Stimulated activated CD4-positive, alpha-beta T cell treated with anti-CD3 and anti-CD28 coated beads, Interleukin-2, amount 100 ng/mL, for 48 hours (primary cell): ENCODE measurements around the gene FBXO5.

ENCODE experiments used
- DNase-seq, 2 donors: peaks; one replicate each; pipeline ENCODE4 v3.0.0-alpha.2; 2020

The FBXO5 gene

DNA sequence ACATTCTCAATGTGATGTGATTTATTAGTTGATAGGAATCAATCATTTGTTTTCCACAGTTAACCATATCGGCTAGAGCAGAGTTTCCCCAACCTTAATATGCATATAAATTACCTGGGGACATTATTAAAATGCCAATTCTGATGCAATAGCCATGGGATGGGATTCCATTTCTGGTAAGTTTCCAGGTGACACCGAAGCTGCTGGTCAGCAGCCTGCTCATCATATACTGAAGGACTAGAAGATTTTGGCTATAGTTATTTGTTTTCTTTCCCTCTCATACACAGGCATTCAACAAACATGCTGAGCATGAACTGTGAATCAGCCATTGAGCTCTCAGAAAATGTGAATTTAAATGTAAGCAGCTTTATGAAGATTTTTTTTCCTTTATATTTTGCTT lies 35.8 kb downstream of the FBXO5 start:
- DNase-seq, result no peak

DNA sequence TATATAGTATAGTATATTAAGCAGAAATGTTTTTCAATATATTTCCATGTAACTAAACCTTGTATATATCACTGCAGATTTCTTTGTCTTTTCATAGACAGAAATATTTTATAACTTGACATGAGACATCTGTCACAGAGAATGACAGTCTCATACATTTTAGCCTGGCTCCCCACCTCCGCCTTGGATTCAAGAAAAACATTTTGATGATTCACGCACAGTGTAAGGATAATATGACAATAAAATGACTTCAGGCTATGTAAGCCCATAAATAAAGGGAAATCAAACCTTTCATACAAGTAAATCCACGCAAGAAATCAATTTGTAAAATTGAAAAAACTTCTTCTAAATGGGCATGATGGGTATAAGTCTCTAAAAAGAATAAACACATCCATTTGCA lies 36.4 kb downstream of the FBXO5 start:
- no peak for DNase-seq

DNA sequence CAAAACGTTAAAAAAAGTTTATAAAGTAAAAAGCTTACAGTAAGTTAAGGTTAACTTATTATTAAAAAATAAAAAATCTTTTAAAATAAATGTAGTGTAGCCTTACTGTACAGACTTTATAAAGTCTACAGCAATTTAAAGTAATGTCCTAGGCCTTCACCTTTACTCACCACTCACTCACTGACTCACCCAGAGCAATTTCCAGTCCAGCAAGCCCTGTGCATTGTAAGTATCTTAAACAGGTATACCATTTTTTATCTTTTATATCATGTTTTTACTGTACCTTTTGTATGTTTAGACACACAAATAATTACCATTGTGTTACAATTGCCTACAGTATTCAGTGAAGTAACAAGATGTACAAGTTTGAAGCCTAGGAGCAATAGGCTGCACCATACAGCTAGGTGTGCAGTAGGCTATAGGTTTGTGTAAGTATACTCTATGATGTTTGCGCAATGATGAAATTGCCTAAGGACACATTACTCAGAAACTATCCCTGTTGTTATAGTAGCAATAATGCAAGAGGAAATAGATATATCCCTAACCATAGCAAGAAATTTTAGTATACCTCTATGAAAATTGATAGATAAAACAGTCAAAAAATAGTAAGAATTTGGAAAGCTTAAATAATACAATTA lies 39.5 kb downstream of the FBXO5 start:
- DNase-seq, result no peak

DNA sequence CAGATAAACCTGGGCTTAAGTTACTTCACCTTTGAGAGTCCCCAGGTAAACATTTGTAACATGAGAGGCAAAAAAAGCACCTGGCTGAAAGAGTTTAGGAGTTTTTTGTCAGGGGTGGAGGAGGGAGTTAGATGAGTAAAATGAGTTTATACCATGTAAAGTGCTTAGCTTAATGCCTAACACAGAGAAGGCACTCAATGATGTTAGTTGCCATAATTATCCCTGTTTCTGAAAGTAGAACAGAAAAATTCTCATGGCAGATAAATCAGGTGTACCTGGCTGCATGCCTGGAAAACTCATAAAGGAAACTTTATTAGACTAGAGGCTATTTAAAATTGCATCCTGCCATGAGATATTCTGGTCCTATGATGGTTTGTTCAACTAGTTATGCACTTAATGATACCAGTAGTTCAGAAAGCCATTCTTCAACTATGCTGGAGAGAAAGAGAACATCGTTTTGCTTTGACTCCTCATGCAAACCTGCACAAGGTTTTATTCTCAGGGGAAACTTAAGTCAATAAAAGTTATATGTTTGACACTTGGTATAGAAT lies 40.4 kb downstream of the FBXO5 start:
- no peak for DNase-seq

DNA sequence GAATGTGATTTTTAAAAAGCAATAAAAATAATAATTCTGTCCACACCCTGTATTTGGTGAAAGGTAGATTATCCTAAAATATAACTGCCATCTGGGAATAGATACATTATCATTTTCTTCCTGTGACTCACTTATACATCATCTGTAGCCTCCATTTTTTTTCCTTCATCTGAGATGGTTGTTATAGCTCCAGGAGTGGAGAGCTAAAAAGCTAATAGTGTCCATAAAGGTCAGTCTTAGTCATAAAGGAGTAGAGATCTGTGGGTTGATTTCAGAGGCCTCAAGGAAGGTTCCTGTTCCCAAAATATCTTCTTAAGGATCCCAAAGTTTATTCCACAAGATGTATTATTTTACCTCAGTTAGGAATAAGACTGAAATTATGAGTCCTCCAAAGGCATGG lies 41.1 kb downstream of the FBXO5 start:
- DNase-seq, result no peak

DNA sequence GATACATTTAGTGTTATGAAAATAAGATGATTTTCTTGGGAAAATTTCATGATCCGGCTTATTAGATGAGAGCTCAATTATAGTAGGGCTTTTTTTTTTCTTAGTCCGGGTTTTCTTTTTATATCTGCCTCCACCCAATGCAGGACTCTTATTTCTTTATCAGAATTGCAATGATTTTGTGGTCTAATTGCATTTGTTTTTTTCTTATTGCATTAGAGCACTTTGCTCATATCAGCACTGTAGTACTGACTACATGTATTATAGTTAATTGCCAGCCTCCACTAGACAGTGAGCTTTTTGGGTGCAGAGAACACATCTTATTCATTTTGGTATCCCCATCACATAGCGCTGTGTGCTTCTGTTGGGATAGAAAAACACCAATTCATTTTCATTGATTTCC lies 50.0 kb downstream of the FBXO5 start:
- DNase-seq, result no peak

DNA sequence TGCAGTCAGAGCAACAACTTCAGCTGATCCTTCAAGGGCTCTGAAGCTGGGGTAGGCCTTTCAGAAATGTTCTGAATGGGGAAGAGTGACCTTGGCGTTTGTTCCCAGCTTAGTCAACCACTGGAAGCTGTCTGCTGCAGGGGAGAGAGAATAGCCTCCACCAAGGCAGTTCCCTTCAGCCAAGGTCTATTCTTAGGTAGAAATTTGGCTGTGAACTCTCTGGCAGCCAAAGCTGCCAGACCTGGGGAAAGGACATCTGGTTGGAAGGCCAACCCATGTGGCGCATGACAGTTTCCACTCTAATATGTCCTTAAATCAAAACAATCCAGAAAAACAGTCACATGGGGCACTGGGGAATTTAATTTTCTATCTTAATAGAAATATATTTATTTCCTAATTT lies 60.1 kb downstream of the FBXO5 start:
- no peak for DNase-seq
